Erythroblast (primary cell): Measurements from ENCODE around the gene DNAJC17.

Source experiments
- GATA1 ChIP-seq: IDR thresholded peaks from 2 replicates; pipeline ENCODE4 v1.6.1; 2011; ENCODE audit warnings: low read depth, mild to moderate bottlenecking, control low read depth, low read length, moderate library complexity
- POLR2A ChIP-seq: IDR thresholded peaks from 2 replicates; pipeline ENCODE4 v1.6.1; 2011; ENCODE audit warnings: mild to moderate bottlenecking, low read length

- TF ChIP-seq POLR2A (no peak), GATA1 (no peak)
Observed at GRCh38 chr15:40792394-40792793, 14.9 kb downstream of the DNAJC17 start.
